ENCODE results near the gene OSTN.

DNA sequence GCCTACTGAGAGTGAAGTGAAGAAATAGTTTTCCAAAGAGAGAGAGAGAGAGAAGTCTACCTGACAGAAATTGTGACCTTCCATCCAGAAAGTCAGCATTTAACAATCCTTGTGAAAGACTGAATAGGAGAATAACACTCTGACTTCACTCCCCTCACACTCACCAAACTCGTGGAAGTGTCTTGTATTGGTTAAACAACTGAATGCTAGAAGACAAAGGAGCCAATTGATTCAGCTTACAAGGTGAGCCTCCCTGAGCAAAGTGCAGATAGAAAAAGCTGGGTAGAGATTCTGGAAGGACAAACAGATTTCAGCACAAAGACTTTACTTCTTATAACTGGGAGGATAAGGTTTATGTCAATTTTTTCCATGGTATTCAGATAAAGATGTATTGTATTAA, 40.8 kb upstream of the OSTN start:
- TF ChIP-seq, protein P1, sequence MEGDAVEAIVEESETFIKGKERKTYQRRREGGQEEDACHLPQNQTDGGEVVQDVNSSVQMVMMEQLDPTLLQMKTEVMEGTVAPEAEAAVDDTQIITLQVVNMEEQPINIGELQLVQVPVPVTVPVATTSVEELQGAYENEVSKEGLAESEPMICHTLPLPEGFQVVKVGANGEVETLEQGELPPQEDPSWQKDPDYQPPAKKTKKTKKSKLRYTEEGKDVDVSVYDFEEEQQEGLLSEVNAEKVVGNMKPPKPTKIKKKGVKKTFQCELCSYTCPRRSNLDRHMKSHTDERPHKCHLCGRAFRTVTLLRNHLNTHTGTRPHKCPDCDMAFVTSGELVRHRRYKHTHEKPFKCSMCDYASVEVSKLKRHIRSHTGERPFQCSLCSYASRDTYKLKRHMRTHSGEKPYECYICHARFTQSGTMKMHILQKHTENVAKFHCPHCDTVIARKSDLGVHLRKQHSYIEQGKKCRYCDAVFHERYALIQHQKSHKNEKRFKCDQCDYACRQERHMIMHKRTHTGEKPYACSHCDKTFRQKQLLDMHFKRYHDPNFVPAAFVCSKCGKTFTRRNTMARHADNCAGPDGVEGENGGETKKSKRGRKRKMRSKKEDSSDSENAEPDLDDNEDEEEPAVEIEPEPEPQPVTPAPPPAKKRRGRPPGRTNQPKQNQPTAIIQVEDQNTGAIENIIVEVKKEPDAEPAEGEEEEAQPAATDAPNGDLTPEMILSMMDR (IDR thresholded peaks at IDR 0.05 in 8 of 11, conservative IDR thresholded peaks at IDR 0.05 in 3 of 11), result no peak
- TF ChIP-seq POLR2A (IDR thresholded peaks at IDR 0.05), result no peak
- TF ChIP-seq POLR2AphosphoS5 (IDR thresholded peaks at IDR 0.05), result no peak

All from spleen (tissue), 7 donors.